Skeletal muscle tissue (tissue), 4 donors: ENCODE data around the gene EBF4. TPM values are rescaled to one million over a fixed set of nuclear protein-coding genes. Genes with fewer than 3 reads are reported as not detected.
A peak's percentile ranks its signal among the peaks of the same experiment; 100 is the strongest.

Source experiments
- H3K27ac ChIP-seq: one replicate; pipeline ENCODE4 v1.7.0; 2013; ENCODE audit warnings: mild to moderate bottlenecking, low read depth, low read length, inconsistent platforms
- H3K27me3 ChIP-seq, 3 donors: one replicate each; pipeline ENCODE4 v1.7.0; 2013; ENCODE audit warnings: low read length in 3 of 3; ENCODE audit not compliant: control insufficient read depth in 3 of 3, insufficient read depth in 3 of 3
- H3K36me3 ChIP-seq, 3 donors: one replicate each; pipeline ENCODE4 v1.7.0; 2013; ENCODE audit warnings: low read length in 3 of 3; ENCODE audit not compliant: control insufficient read depth in 3 of 3, insufficient read depth in 3 of 3
- H3K4me1 ChIP-seq, 3 donors: one replicate each; pipeline ENCODE4 v1.7.0; 2013; ENCODE audit warnings: low read length in 3 of 3, mild to moderate bottlenecking in 3 of 3; ENCODE audit not compliant: control insufficient read depth in 3 of 3, insufficient read depth in 3 of 3
- H3K4me3 ChIP-seq, 3 donors: one replicate each; pipeline ENCODE4 v1.7.0; 2013; ENCODE audit warnings: low read length in 3 of 3
- H3K9ac ChIP-seq, 3 donors: one replicate each; pipeline ENCODE4 v1.7.0; 2013; ENCODE audit warnings: low read length in 3 of 3, mild to moderate bottlenecking in 3 of 3, moderate library complexity in 2 of 3, low read depth in 1 of 3
- H3K9me3 ChIP-seq, 3 donors: one replicate each; pipeline ENCODE4 v1.7.0; 2013; ENCODE audit warnings: low read length in 3 of 3; ENCODE audit not compliant: control insufficient read depth in 3 of 3
- total RNA-seq: library from RNA; depleted of rRNA; stranded (reverse); fragments of >200 nt; gene quantifications from one replicate; pipeline ENCODE4 v1.2.3, GENCODE V29; 2014
- donor health status: Osteomylitis.

EBF4 gene
- total RNA-seq, 1 donor from 2014 or later = 2.6 TPM

DNA sequence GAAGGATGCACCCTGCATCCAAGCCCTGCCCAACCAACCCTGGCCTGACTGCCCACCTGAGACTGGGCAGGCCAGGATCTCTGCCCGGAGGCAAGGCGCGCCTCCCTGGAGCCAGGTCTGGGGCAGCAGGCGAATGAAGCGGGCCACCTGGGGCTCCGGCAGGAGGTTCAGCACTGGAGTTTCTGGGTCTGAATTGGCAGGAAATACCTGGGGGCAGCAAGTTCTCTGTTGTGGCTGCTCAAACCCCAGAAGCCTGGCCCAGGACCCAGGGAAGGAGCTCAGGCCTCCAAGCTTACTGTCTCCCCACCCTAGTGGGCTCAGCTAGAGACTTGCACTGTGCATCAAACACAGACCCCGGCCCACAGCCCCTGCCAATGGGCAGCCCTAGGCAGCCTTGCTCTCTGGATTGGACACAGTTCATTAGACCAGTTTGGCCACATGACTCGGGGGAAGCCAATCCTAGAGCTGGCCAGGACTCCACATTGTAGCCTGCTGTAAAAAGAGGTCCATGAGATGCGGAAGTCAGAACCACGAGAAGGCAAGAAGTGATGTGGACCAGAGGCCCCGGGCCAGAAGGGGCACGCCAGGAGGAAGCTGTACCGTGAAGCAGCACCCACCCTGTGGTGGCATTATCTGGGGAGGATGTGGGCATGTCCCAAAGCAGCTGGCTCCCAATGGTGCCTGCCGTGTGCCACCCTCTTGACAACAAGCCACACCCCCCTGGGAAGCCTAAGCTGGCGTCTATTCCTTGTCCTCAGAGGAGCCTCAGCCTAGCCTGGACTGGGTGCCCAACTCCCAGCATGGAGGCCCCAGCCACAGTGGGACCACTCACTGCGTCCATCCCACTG is 104.8 kb downstream of the EBF4 start:
- Histone ChIP-seq H3K36me3 (no peaks in the 10 kb centered on the region), H3K4me3 (no peak overlapping the region), H3K4me1 (peaks cover 3 to 11% (median 4%) of the 10 kb centered on the region in 3 donors), H3K27ac (no peak overlapping the region), H3K9ac (no peak overlapping the region), H3K27me3 (peaks cover 52 to 72% (median 53%) of the 10 kb centered on the region in 3 donors), H3K9me3 (no peaks in the 10 kb centered on the region)

DNA sequence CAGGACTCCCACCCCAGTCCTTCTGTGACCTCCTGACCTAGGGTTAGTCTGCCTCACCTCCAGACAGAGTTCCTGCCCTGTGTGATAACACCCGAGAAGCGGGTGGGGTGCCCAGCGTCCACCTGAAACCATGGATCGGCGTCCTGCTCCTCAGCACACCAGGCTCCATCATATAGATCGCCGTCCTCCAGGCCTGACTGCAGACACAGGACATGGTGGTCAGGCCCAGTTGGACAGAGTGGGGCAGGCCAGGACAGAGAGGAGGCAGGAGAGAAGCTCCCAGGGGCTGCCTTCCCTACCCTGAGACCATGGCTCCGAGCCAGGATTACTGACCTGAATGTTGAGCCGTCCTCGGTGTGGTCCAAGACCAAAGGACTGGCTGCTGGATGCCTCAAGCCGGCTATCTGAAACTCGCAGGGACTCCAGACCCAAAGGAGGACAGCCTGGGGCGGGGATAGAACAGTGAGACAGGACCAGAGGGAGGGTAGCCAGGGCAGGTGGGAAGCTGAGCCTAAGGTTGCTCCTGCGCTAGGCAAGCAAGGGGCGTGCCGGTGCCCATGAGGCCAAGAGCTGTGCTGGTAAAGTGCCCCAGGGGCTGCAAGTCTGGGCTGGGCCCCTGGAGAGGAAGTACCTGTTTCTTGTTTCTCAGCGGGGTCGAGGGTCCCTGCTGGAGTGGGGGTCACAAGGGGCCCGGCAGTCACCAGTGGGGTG is 105.7 kb downstream of the EBF4 start:
- Histone ChIP-seq H3K36me3 (no peaks in the 10 kb centered on the region), H3K27me3 (peaks cover 52 to 75% (median 58%) of the 10 kb centered on the region in 3 donors), H3K4me1 (peaks cover 3 to 11% (median 4%) of the 10 kb centered on the region in 3 donors), H3K9ac (no peak overlapping the region), H3K4me3 (no peak overlapping the region), H3K9me3 (no peaks in the 10 kb centered on the region), H3K27ac (no peak overlapping the region)

DNA sequence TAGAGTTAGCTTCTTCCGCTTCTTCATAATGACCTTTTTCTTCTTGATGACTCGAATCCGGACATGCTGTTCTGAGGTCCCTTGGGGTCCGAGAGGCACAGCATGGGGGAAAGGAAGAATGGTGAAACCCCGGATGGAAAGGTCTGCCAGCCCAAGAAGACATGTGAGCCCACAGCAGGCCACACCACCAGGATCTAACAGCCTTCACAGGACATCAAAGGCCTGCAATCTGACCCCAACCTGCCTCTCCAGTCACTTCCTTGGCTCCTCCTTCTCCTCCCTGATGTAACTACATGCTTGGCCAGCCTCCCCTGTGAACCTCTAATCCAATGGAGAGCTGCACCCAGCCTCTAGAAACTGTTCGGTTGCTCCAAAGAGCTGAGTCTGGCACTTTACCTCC is 106.2 kb downstream of the EBF4 start:
- H3K4me1 ChIP-seq = peaks cover 3 to 11% (median 4%) of the 10 kb centered on the region in 3 donors
- H3K27ac ChIP-seq = no peak overlapping the region
- H3K36me3 ChIP-seq = no peaks in the 10 kb centered on the region
- H3K9ac ChIP-seq = no peak overlapping the region
- H3K27me3 ChIP-seq = peaks cover 50 to 76% (median 56%) of the 10 kb centered on the region in 3 donors
- H3K4me3 ChIP-seq = no peak overlapping the region
- H3K9me3 ChIP-seq = no peaks in the 10 kb centered on the region

DNA sequence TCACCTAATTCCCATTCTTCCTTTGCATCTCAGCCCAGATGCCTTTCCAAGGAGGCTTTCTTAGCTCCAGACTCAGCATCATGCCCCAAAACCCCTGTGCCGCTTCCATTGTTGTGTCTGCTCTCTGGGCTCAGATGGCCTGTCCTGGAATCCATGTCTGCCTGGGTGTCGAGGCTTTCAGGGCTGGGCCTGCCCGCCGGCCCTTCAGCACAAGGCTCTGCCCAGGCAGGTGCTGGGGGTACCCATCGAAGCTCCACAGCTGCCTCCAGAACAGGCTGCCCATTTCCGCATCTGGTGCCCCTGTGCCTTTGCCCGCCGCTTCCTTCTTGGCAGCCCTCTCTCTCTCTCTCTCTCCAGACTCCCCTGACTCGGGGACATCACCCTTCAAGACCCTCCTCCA is 106.7 kb downstream of the EBF4 start:
- peak overlapping the region in 1 of 3 donors; percentile 26 for H3K4me3 ChIP-seq
- no peak overlapping the region for H3K9ac ChIP-seq
- H3K4me1 ChIP-seq = peaks cover 3 to 11% (median 4%) of the 10 kb centered on the region in 3 donors
- no peaks in the 10 kb centered on the region for H3K9me3 ChIP-seq
- H3K27ac ChIP-seq = no peak overlapping the region
- H3K27me3 ChIP-seq = peaks cover 50 to 76% (median 61%) of the 10 kb centered on the region in 3 donors
- no peaks in the 10 kb centered on the region for H3K36me3 ChIP-seq

DNA sequence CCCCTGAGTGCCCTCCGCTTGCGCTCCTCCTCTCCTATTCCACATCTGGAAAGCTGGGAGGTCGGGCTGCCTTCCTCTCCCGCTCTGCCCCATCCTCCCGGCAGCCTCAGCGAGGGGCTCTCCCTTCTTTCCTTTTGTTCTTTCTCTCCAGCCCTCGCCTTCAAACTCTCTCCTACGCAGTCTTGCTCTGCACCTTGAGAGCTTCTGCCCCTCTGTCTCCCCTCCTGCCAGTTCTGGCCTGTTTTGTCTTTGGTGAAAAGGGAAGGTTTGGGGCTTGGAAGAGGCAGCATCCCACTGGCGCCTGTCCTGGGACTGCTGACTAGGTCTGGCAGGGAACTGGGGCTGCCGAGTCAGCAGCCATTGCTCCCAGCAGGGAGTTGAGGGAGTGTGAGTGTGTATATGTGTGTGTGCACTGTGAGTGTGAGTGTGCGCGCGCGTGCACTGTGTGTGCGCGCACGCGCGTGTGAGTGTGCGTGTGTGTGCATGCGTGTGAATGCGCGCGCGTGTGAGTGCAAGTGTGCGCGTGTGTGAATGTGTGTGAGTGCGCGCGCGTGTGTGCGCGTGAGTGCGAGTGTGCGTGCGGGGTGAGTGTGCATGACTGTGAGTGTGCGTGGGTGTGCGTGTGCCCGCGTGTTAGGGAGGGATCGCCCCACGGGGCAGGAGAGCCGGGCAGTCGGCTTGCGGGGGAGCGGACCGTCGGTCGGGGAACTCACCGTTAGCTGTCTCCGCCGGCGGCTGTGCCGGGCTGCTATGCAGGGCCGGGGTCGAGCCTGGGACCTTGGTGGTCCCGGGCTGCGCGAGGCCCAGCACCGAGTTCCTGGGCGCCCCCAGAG is 107.3 kb downstream of the EBF4 start:
- Histone ChIP-seq H3K27ac (no peak overlapping the region), H3K27me3 (peaks cover 49 to 76% (median 64%) of the 10 kb centered on the region in 3 donors)

DNA sequence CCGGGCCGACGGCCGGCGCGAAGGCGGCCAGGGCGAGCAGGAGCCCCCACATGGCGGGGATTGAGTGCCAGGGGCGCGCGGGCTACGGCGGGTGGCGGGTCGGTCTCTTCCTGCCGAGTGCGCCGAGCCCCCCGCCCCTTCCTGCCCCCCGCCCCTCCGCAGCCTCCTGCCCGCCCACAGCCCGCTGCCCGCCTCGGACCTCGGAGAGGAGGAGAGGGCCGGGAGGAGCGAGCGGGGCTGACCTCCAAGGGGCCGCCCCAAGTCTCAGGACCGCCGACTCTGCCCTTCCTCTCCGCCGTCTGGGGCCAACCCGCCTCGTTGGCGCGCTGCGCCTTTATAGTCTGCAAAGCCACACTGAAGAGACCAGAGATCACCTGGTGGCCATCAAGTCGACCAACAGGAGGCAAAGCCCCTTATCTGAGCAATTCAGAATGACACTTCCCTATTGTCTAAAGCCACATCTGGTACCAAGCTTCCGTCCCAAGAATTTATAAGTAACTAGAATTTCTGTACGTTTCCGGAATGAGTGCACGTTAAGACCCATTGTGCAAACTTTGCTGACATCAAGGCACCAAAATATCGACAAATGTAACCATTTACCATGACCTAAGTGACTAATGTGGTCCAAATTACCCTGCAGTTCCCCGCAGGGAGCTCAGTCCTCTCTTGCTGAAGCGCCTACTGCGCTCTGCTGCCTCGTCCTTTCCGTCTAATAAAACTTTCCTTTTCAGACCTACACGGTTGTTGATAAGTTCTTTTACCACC is 108.1 kb downstream of the EBF4 start, which contains the start of gene CPXM1:
CPXM1 (minus strand) TSS at position 107 of the 765 bp plus-strand sequence; CDS start at position 52, 55 bp downstream.
- no peak within 1 kb of the TSS for H3K27ac ChIP-seq
- H3K36me3 ChIP-seq = no peaks in the 10 kb centered on the region
- H3K9ac ChIP-seq = peak within 1 kb of the TSS in 1 of 3 donors; percentile 43
- H3K9me3 ChIP-seq = no peaks in the 10 kb centered on the region
- H3K4me1 ChIP-seq = peaks cover 3 to 11% (median 4%) of the 10 kb centered on the region in 3 donors
- peaks cover 53 to 80% (median 71%) of the 10 kb centered on the region in 3 donors for H3K27me3 ChIP-seq
- peak within 1 kb of the TSS; percentile 26 to 64 (median 41) for H3K4me3 ChIP-seq

More for the DNA sequence above, 107.3 kb downstream of the EBF4 start:
- H3K36me3 ChIP-seq = no peaks in the 10 kb centered on the region
- H3K4me1 ChIP-seq = peaks cover 3 to 11% (median 4%) of the 10 kb centered on the region in 3 donors
- H3K9me3 ChIP-seq = no peaks in the 10 kb centered on the region
- H3K9ac ChIP-seq = peak overlapping the region in 1 of 3 donors; percentile 43
- H3K4me3 ChIP-seq = peak overlapping the region; percentile 26 to 64 (median 41)

DNA sequence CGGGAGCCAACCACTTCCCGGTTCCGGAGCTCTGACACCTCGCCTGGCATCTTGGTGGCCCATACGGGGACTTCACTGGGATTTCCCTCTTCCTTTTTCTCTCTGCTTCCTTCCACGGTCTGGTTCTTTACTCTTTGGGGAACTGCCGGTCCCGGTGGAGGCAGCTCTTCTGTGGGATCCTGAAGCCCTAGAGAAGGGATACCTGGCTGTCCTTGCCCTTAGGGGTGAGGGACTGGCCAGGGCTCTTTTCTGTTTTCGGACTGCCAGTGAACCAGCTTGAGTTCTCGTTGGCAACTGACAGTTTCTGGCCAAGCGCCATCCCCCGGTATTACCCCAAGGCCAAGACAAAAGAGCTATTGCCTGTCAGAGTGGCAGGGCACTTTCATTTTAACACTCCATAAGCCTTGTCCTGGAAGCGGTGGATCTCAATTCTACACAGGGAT is 108.7 kb downstream of the EBF4 start:
- Histone ChIP-seq H3K9me3 (no peaks in the 10 kb centered on the region), H3K36me3 (no peaks in the 10 kb centered on the region), H3K4me3 (no peak overlapping the region), H3K9ac (no peak overlapping the region), H3K27ac (no peak overlapping the region), H3K27me3 (peaks cover 59 to 80% (median 74%) of the 10 kb centered on the region in 3 donors), H3K4me1 (peaks cover 3 to 11% (median 4%) of the 10 kb centered on the region in 3 donors)

DNA sequence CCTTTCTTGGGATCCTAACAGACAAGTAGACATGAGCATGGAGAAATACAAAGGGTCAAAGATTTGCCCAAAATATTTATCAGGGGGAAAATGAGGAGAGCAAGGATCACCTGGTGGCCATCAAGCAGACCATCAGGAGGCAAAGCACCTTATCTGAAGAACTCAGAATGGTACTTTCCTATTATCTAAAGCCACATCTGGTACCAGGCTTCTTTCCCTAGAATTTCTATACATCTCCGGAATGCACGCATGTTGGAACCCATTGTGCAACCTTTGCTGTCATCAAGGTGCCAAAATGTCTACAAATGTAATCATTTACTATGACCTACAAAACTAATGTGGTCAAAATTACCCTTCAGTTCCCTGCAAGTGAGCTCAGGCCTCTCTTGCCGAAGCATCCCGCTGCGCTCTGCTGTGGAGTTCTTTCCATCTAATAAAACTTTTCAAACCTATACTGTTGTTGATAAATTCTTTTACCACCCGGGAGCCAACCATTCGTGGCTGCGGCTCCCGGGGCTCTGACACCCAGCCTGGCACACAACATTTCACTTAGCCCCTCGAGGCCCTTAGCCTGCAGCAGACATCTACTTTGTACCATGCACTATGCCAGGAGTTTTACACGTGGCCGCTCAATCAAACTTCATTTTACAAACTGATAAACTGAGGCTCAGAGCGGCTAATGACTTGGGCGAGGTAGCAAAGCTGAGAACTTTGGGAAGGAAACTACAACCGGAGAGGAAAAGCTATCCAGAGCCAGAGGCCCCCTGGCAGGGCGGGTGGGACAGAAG is 111.7 kb downstream of the EBF4 start:
- no peak overlapping the region for H3K9ac ChIP-seq
- H3K27me3 ChIP-seq = peaks cover 51 to 71% (median 67%) of the 10 kb centered on the region in 3 donors
- no peaks in the 10 kb centered on the region for H3K9me3 ChIP-seq
- H3K27ac ChIP-seq = no peak overlapping the region
- H3K36me3 ChIP-seq = no peaks in the 10 kb centered on the region
- H3K4me1 ChIP-seq = peaks cover 3 to 11% (median 4%) of the 10 kb centered on the region in 3 donors
- H3K4me3 ChIP-seq = no peak overlapping the region
